Retinal pigment epithelial cell (primary cell): ENCODE results near the gene DTX1.

Experiments used
- DNase-seq: peaks from one replicate; pipeline ENCODE4 v3.0.0-alpha.2; 2010; ENCODE audit warnings: low read depth
- H3K4me3 ChIP-seq: 2 replicates; pipeline ENCODE4 v1.5.1; 2011; ENCODE audit warnings: mild to moderate bottlenecking, low read length, control low read depth, moderate library complexity
- TF ChIP-seq, protein P1 (sequence below): conservative IDR thresholded peaks from 2 replicates; pipeline ENCODE4 v1.5.1; 2011; ENCODE audit warnings: low read depth, low read length, control low read depth, inconsistent platforms

The DTX1 gene

DNA sequence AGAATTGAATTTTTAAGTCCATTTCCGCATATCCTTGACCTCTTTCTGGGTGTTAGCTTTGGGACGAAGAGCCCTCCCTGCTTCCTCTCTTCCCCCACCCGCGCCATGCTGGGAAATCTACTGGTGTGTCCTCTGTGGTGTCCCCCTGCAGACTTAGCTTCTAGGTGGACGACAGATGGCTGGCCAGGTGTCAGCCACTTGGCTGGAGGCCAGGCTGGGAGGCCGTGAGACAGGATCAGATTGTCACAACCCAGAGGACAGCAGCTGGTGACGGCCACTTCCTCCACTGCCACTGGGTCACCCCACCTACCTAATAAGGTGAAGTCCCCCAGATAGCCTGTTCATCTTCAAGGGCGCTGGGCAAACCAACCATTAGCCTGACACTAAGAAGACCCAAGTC is 13.3 kb upstream of the DTX1 start:
- DNase-seq, result no peak
- no peak overlapping the region for H3K4me3 ChIP-seq
- TF ChIP-seq, protein P1, sequence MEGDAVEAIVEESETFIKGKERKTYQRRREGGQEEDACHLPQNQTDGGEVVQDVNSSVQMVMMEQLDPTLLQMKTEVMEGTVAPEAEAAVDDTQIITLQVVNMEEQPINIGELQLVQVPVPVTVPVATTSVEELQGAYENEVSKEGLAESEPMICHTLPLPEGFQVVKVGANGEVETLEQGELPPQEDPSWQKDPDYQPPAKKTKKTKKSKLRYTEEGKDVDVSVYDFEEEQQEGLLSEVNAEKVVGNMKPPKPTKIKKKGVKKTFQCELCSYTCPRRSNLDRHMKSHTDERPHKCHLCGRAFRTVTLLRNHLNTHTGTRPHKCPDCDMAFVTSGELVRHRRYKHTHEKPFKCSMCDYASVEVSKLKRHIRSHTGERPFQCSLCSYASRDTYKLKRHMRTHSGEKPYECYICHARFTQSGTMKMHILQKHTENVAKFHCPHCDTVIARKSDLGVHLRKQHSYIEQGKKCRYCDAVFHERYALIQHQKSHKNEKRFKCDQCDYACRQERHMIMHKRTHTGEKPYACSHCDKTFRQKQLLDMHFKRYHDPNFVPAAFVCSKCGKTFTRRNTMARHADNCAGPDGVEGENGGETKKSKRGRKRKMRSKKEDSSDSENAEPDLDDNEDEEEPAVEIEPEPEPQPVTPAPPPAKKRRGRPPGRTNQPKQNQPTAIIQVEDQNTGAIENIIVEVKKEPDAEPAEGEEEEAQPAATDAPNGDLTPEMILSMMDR, result no peak

DNA sequence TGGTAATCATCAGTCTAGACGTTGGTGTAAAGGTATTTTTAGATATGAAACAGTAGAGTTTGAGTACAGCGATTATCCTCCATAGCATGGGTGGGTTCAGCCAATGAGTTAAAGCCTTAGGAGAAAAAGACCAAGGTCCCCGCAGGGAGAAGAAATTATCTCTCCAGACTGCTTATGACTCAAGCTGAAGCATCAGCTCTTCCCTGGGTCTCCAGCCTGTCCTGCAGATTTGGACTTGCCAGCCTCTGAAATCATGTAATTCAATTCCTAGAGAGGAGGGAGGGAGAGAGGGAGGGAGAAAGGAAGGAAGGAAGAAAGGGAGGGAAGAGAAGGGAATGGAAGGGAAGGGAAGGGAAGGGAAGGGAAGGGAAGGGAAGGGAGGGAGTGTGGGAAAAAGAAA is 12.0 kb upstream of the DTX1 start:
- TF ChIP-seq, protein P1, result no peak
- no peak overlapping the region for H3K4me3 ChIP-seq
- no peak for DNase-seq

DNA sequence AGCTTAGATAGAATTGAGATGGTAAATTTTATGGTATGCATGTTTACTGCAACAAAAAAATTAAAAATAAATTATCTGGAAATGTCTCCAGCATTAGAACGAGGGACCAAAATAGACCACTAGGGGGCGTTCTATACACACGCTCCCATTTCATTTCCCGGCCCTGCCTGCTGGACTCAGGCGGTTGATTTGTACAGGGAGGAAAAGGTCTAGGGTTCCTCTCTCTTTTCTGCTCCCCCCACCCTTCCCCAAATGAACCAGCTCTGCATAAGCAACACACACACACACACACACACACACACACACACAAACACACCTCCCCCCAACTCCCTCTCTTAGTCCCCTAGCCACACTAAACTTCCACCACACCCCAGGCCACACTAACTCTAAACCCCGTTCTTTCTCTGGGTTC is 7.8 kb upstream of the DTX1 start:
- no peak for DNase-seq
- no peak overlapping the region for H3K4me3 ChIP-seq
- TF ChIP-seq, protein P1, result peak; percentile 86

DNA sequence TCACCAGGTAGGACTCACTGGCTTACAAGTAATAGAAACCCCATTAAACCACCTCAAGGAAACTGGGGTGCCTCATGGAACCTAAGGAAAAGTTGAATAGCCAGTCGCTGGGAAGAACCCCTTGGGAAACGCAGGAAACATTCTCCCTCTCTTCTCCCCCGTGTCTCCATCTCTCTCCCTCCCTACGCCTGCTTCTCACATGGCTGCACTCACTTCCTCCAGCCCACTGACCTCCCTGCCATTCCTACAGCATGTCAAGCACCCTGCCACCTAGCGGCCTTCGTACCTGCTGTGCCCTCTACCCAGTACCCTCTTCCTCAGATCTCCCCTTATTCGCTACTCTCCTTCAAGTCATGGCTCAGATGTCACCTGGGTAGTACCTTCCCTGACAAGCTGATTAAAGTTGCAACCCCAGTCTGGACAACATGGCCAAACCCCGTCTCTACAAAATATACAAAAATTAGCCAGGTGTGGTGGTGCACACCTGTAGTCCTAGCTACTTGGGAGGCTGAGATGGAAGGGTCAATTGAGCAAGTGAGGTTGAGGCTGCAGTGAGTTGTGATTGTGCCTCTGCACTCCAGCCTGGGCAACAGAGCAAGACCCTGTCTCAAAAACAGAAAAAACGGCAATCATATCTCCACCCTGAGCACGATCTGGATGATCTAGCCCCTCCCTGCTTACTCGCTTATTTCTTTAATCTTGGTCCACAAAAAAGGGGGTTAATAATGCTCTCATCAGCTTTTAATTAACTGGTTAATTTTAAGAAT is 6.4 kb upstream of the DTX1 start:
- TF ChIP-seq, protein P1, result peak; percentile 63
- DNase-seq, result no peak
- no peak overlapping the region for H3K4me3 ChIP-seq

DNA sequence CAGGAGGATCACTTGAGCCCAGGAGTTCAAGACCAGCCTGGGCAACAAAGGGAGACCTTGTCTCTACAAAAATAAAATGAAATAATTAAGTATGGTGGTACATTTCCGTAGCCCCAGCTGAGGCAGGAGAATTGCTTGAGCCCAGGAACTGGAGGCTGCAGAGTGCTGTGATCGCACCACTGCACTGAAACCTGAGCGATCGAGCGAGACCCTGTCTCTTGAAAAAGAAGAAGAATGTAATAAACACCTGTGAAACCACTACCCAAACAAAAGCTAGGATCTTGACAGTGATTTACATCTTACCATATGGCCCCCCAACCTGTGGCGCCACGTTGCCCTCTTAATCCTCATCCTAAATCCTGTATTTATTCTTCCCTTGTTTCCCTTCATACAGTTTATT is 5.7 kb upstream of the DTX1 start:
- no peak overlapping the region for H3K4me3 ChIP-seq
- TF ChIP-seq, protein P1, result no peak
- DNase-seq, result no peak

DNA sequence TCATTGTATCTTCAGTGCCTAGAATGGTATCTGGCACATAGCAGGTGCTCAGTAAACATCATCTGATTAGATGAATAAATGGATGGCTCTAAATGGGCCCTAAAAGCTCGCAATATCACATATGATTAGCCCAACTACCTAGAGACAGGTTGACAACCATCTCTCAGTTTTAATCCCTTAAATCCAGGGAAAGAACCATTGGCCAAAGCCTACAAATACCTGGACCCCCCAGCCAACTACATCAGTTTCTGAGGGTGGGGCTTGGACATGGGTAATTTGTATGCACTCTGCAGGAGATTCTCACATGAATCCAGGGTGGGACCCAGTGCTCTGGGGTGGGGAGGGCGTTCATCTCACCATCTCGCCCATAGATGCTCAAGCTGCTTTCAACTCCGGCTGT is 4.8 kb upstream of the DTX1 start:
- H3K4me3 ChIP-seq, result no peak overlapping the region
- TF ChIP-seq, protein P1, result no peak
- DNase-seq, result no peak

DNA sequence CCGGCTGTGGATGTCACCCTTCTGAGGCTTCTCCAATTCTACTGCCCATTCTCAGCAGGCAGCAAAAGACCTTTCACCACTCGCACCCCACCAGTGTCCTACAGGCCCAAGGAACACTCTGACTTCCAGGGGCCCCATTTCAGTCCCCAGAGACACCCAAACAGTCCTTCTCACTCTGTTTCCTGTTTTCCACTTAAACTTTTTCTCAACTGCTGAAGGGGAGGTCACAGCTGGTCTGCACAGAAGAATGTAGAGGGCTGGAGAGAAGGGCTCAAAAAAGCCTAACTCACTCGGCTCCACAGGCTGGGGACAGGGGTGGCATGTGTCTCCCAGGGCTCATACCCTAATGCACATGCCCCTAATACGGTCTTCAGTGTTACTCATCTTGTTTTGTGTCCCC is 4.2 kb upstream of the DTX1 start:
- TF ChIP-seq, protein P1, result no peak
- no peak overlapping the region for H3K4me3 ChIP-seq
- no peak for DNase-seq
